Left lobe of liver (tissue), 2 donors: ENCODE results near the gene RHBDD1. TPM values are rescaled to one million over a fixed set of nuclear protein-coding genes. Genes with fewer than 3 reads are reported as not detected.

Experiments
- ATAC-seq: fragments of 200-7000 bp; cut with Tn5 transposase; one replicate; pipeline ENCODE4 v1.9.1; 2020; ENCODE audit warnings: mild to moderate bottlenecking, moderate library complexity
- DNase-seq: peaks from one replicate; pipeline ENCODE4 v3.0.0-alpha.2; 2020; ENCODE audit warnings: low spot score
- total RNA-seq: library from RNA; stranded (reverse); gene quantifications from one replicate; pipeline ENCODE4 v1.2.1, GENCODE V29; 2021
- donor health status: DM: no; HTN: no; CAD: no; lungs with moderate emphysema.
- donor health status: DM: no; HTN: yes; CAD: no.

Gene RHBDD1
- total RNA-seq, 1 donor from 2014 or later = 21.3 TPM

GRCh38 chr2:227022608-227023007 is 186.8 kb downstream of the RHBDD1 start:
- no peak for DNase-seq
- no peak for ATAC-seq

GRCh38 chr2:227025510-227025909 is 189.7 kb downstream of the RHBDD1 start:
- ATAC-seq = no peak
- DNase-seq = no peak

- DNase-seq = no peak
Observed at GRCh38 chr2:227029426-227030105, 193.7 kb downstream of the RHBDD1 start.

GRCh38 chr2:227030789-227031188 is 194.9 kb downstream of the RHBDD1 start:
- no peak for ATAC-seq

More at GRCh38 chr2:227029426-227030105, 193.7 kb downstream of the RHBDD1 start:
- no peak for ATAC-seq

GRCh38 chr2:227031379-227031778 is 195.5 kb downstream of the RHBDD1 start:
- ATAC-seq (no peak), DNase-seq (no peak)

More at GRCh38 chr2:227030789-227031188, 194.9 kb downstream of the RHBDD1 start:
- no peak for DNase-seq

- peak; percentile 94 for ATAC-seq
- peak; percentile 57 for DNase-seq
Observed at GRCh38 chr2:227033471-227034148, 197.8 kb downstream of the RHBDD1 start.

GRCh38 chr2:227035711-227036367 is 200.0 kb downstream of the RHBDD1 start:
- ATAC-seq = no peak
- DNase-seq = no peak

GRCh38 chr2:227036527-227036926 is 200.7 kb downstream of the RHBDD1 start:
- no peak for ATAC-seq
- DNase-seq = no peak

GRCh38 chr2:227038550-227039189 is 202.8 kb downstream of the RHBDD1 start:
- DNase-seq (no peak), ATAC-seq (peak; percentile 38)

GRCh38 chr2:227043981-227044380 is 208.1 kb downstream of the RHBDD1 start:
- ATAC-seq = no peak
- DNase-seq = no peak

Other genes starting within 250 kb of the RHBDD1 start
- 25.3 TPM for gene IRS1, start 36.2 kb upstream of the RHBDD1 start, total RNA-seq